ENCODE measurements around the gene SBNO1. TPM values are rescaled to one million over a fixed set of nuclear protein-coding genes. Genes with fewer than 3 reads are reported as not detected.
A peak's percentile ranks its signal among the peaks of the same experiment; 100 is the strongest.

The SBNO1 gene
- total RNA-seq, 1 experiment from 2014 or later, result 58.6 TPM

DNA sequence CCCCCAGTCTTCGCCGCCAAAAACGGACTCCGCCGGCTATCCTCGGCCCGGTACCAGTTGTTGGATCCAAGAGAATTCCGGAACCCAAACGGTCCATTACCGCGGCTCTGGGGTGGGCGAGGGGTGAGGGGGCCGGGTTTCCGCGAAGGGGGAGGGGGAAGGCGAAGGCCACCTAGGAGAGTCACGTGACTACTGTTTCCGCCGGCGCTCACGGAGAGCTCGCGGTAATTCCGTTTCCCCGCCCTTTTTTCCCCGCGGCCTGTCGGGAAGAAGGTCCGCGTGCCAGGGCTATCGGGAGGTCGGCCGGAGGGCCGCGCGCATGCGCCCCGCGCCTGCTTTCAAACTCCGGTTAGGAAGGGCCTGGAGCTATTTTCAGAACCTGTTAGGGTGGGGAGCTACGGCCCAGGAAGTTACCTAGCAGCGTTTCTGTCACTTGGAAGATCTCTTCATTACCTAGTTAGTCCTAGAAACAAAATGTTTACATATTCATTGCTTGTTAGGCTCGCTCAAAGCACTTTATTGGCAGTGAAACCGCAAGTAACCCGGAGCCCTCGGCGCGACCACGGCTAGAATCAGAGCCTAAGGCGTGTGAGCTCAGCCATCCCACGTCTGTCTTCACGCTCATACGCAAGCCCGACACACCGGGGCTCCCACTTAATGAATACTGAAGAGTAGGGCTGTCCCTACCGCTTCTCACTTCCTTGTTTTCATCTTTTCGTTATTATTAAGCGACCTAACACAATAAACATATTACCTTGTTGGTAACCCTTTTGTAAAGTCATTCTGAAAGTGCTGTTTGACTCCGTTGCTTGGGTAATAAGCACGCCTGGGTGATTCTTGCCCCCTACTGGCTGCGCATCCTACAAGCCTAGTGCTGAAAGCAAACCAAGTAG lies 624 bp upstream of the SBNO1 start:
- CTCF ChIA-PET, result interaction anchor here (0.5 to 1.5 kb wide), 6 partner anchors 17 to 331 kb away, joined by 3 to 11 read pairs (median 4); partner anchors contain the start of genes KMT5A, MPHOSPH9 and MTRFR
- no peaks in the 10 kb centered on the region for H3K9me3 ChIP-seq (ENCODE audit: low read depth, low read length, poor library complexity, severe bottlenecking)
- H3K36me3 ChIP-seq (ENCODE audit: insufficient read depth, low read length, poor library complexity, severe bottlenecking), result no peaks in the 10 kb centered on the region
- H3K27ac ChIP-seq (ENCODE audit: low read depth, low read length, poor library complexity, severe bottlenecking), result peak overlapping the region; percentile 86
- H3K4me3 ChIP-seq (ENCODE audit: low read depth, low read length, poor library complexity, severe bottlenecking), result peak overlapping the region; percentile 94
- peak; percentile 100 for DNase-seq (ENCODE audit: low spot score)
- TF ChIP-seq, protein P1, sequence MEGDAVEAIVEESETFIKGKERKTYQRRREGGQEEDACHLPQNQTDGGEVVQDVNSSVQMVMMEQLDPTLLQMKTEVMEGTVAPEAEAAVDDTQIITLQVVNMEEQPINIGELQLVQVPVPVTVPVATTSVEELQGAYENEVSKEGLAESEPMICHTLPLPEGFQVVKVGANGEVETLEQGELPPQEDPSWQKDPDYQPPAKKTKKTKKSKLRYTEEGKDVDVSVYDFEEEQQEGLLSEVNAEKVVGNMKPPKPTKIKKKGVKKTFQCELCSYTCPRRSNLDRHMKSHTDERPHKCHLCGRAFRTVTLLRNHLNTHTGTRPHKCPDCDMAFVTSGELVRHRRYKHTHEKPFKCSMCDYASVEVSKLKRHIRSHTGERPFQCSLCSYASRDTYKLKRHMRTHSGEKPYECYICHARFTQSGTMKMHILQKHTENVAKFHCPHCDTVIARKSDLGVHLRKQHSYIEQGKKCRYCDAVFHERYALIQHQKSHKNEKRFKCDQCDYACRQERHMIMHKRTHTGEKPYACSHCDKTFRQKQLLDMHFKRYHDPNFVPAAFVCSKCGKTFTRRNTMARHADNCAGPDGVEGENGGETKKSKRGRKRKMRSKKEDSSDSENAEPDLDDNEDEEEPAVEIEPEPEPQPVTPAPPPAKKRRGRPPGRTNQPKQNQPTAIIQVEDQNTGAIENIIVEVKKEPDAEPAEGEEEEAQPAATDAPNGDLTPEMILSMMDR (conservative IDR thresholded peaks at IDR 0.05; ENCODE audit: low read depth, low read length), result peak; percentile 85
- TF ChIP-seq EZH2 (IDR thresholded peaks at IDR 0.05; ENCODE audit: borderline replicate concordance, low read depth, low read length, poor library complexity, severe bottlenecking), result no peak
- no peaks in the 10 kb centered on the region for H3K27me3 ChIP-seq (replicated peaks; ENCODE audit: insufficient read depth, low read depth, low read length, poor library complexity)
- TSS peak; percentile 97 for BruUV-seq (replicated peaks)
- POLR2A ChIA-PET (ENCODE audit: low non-redundant PET), result interaction anchor here (0.9 to 1.5 kb wide), 3 partner anchors 11 to 237 kb away, joined by 3 to 10 read pairs (median 8); partner anchors contain the start of gene KMT5A
- H3K4me1 ChIP-seq (ENCODE audit: insufficient read depth, low read length, poor library complexity, severe bottlenecking), result peaks cover 6% of the 10 kb centered on the region
- intact Hi-C loops (cut with micrococcal nuclease; ENCODE audit: unreplicated experiment), result loop anchor here (2.0 kb wide), 1 partner anchor 20 kb away; the partner anchor contains the start of gene KMT5A

DNA sequence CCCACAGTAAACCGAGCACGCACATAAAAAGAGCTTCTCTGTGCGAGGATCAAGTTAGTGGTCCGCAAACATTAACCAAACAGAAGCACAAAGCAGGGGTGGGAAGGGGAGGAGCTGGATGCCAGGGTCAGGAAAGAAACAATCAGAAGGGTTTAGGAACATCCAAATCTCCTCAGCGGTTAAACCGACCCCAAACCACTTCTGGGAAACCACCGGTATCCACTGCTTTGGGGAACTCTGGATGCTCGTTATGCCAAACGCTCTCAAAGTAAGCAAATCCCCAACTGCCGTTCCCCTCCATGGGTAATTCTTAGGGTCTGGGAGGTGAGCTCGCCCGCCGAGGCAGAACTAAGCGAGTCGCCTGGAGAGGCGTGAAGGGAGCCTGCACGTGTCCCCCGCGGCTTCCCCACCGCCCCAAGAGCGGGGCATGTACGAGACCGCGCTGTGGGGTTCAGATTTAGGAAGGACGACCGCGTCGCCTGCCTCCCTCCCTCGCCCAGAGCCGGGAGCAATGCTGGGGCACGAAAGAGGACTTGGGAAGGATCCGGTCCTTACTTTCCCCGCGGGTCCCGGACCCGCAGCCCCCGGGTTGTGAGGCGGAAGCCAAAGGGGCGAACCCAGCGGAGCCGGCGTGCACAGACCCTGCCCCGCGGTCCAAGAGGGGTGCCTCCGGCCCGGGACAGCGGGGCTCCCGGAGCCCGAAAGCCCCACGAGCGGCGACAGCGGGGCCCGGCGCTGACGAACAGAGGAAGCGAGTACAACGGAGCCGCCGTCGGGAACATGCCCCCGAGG lies 711 bp downstream of the SBNO1 start:
- H3K36me3 ChIP-seq (ENCODE audit: insufficient read depth, low read length, poor library complexity, severe bottlenecking), result peaks cover 3% of the 10 kb centered on the region
- ChIA-PET CTCF (no interaction called here), POLR2A (ENCODE audit: low non-redundant PET) (no interaction called here)
- intact Hi-C loops (cut with micrococcal nuclease; ENCODE audit: unreplicated experiment), result loop anchor here (2.0 kb wide), 1 partner anchor 21 kb away; the partner anchor contains the start of gene KMT5A
- TF ChIP-seq, protein P1 (conservative IDR thresholded peaks at IDR 0.05; ENCODE audit: low read depth, low read length), result no peak
- TF ChIP-seq EZH2 (IDR thresholded peaks at IDR 0.05; ENCODE audit: borderline replicate concordance, low read depth, low read length, poor library complexity, severe bottlenecking), result no peak
- no peaks in the 10 kb centered on the region for H3K9me3 ChIP-seq (ENCODE audit: low read depth, low read length, poor library complexity, severe bottlenecking)
- peak; percentile 50 for DNase-seq (ENCODE audit: low spot score)
- H3K4me3 ChIP-seq (ENCODE audit: low read depth, low read length, poor library complexity, severe bottlenecking), result peak overlapping the region; percentile 94
- H3K4me1 ChIP-seq (ENCODE audit: insufficient read depth, low read length, poor library complexity, severe bottlenecking), result peaks cover 6% of the 10 kb centered on the region
- no TSS peak for BruUV-seq (replicated peaks)
- no peaks in the 10 kb centered on the region for H3K27me3 ChIP-seq (replicated peaks; ENCODE audit: insufficient read depth, low read depth, low read length, poor library complexity)
- H3K27ac ChIP-seq (ENCODE audit: low read depth, low read length, poor library complexity, severe bottlenecking), result peak overlapping the region; percentile 86

DNA sequence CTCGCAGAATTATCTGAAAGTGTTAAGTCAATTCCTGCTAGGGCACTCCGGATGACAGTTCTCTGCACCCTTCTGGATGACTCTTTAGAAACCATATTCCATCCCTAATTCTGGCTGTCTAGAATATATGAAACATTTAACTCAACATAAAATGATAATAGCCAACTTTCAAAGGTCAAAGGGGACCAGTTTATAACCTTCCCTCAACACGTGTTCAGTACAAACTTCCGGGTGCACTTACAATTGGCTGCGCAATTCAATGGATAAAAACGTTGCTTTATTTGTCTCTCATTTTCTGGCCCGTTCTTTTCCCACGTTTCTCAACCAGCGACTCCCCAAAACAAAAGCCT lies 1.3 kb downstream of the SBNO1 start:
- no peaks in the 10 kb centered on the region for H3K9me3 ChIP-seq (ENCODE audit: low read depth, low read length, poor library complexity, severe bottlenecking)
- ChIA-PET POLR2A (ENCODE audit: low non-redundant PET) (no interaction called here), CTCF (no interaction called here)
- BruUV-seq (replicated peaks), result TSS peak; percentile 65
- H3K4me1 ChIP-seq (ENCODE audit: insufficient read depth, low read length, poor library complexity, severe bottlenecking), result peaks cover 6% of the 10 kb centered on the region
- H3K27ac ChIP-seq (ENCODE audit: low read depth, low read length, poor library complexity, severe bottlenecking), result peak overlapping the region; percentile 86
- DNase-seq (ENCODE audit: low spot score), result no peak
- H3K4me3 ChIP-seq (ENCODE audit: low read depth, low read length, poor library complexity, severe bottlenecking), result peak overlapping the region; percentile 94
- peaks cover 3% of the 10 kb centered on the region for H3K36me3 ChIP-seq (ENCODE audit: insufficient read depth, low read length, poor library complexity, severe bottlenecking)
- intact Hi-C loops (cut with micrococcal nuclease; ENCODE audit: unreplicated experiment), result no loop called here
- no peaks in the 10 kb centered on the region for H3K27me3 ChIP-seq (replicated peaks; ENCODE audit: insufficient read depth, low read depth, low read length, poor library complexity)
- TF ChIP-seq EZH2 (IDR thresholded peaks at IDR 0.05; ENCODE audit: borderline replicate concordance, low read depth, low read length, poor library complexity, severe bottlenecking), result no peak

Data from A673 (cell line).